ENCODE measurements around the gene ASCL2. TPM values are rescaled to one million over a fixed set of nuclear protein-coding genes. Genes with fewer than 3 reads are reported as not detected.

The ASCL2 gene
- total RNA-seq, 2 experiments from 2014 or later = not detected

DNA sequence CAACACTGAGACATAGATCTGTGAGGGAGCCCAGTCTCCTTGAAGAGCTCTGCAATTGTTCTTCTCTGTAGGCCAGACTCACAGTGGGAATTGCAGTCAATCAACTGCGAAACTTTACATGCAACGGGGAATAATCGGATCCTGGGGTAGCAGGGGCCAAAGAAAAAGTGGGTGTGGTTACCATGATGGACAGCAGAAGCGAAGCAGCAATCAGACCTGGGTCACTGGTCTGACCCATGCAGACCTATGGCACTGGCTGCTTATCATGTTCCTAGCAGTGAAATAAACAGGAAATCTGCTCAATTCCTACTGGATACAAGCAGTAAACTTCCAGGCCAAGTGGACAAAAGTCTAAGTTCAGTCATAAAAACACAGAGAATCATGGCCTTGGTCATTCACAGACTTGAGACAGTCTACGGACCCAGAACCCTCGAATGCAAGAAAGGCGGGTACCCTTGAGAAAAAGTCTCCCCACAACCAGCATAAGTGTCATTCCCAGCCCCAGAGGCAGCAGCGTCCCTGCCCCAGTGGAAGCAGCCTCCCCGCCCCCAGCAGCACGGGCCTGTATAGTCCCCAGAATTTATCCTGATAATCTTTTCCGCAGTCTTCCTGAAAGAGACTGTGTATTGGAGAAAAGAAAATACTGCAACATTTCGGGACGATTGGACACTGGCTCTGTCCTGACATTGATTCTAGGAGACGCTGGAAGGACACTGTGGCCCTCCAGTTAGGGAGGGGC, 34.6 kb downstream of the ASCL2 start:
- Histone ChIP-seq H3K27me3 (ENCODE audit: control insufficient read depth in 1 of 2, insufficient read depth in 2 of 2, low read length in 2 of 2) (no peaks in the 10 kb centered on the region), H3K4me1 (ENCODE audit: insufficient read depth, low read length) (no peaks in the 10 kb centered on the region), H3K4me3 (ENCODE audit: low read length) (no peak overlapping the region), H3K27ac (ENCODE audit: low read depth in 1 of 2, low read length in 2 of 2) (no peak overlapping the region), H3K36me3 (ENCODE audit: insufficient read depth, low read length) (no peaks in the 10 kb centered on the region), H3K9me3 (ENCODE audit: control insufficient read depth in 1 of 2, insufficient read depth in 1 of 2, low read length in 2 of 2) (peaks cover 3 to 4% of the 10 kb centered on the region in 2 experiments)
- Mint-ChIP-seq H3K4me3 (no peak overlapping the region), H3K27me3 (peaks cover 1% of the 10 kb centered on the region), H3K4me1 (ENCODE audit: low read depth) (no peaks in the 10 kb centered on the region), H3K9me3 (peaks cover under 1% of the 10 kb centered on the region), H3K27ac (no peak overlapping the region), H3K36me3 (ENCODE audit: low read depth) (no peaks in the 10 kb centered on the region)
- TF ChIP-seq, protein P1, sequence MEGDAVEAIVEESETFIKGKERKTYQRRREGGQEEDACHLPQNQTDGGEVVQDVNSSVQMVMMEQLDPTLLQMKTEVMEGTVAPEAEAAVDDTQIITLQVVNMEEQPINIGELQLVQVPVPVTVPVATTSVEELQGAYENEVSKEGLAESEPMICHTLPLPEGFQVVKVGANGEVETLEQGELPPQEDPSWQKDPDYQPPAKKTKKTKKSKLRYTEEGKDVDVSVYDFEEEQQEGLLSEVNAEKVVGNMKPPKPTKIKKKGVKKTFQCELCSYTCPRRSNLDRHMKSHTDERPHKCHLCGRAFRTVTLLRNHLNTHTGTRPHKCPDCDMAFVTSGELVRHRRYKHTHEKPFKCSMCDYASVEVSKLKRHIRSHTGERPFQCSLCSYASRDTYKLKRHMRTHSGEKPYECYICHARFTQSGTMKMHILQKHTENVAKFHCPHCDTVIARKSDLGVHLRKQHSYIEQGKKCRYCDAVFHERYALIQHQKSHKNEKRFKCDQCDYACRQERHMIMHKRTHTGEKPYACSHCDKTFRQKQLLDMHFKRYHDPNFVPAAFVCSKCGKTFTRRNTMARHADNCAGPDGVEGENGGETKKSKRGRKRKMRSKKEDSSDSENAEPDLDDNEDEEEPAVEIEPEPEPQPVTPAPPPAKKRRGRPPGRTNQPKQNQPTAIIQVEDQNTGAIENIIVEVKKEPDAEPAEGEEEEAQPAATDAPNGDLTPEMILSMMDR (IDR thresholded peaks at IDR 0.05) = no peak
- ChIA-PET POLR2A (no interaction called here), CTCF (no interaction called here)
- DNase-seq (no peak), ATAC-seq (ENCODE audit: poor library complexity) (no peak)
- intact Hi-C loops (cut with DNase I, micrococcal nuclease) = no loop called here

DNA sequence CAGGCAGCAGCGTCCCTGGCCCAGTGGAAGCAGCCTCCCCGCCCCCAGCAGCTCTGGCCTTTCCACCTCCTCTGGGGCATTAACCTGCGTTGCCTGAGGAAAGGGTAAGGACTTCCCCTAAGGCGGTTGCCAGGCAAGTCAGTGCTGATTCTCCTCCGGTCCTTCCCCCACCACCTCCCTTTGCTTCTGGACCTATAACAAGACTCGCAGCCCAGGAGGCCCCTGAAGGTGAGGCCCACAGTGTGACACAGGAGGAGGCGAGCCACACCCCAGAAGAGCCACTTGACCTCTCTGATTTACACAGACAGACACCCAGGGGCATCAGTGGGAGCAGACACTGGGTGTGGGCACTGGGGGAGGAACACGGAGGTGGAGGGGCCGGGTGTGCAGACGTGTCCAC, 35.4 kb downstream of the ASCL2 start:
- Mint-ChIP-seq H3K36me3 (ENCODE audit: low read depth) (no peaks in the 10 kb centered on the region), H3K4me3 (no peak overlapping the region), H3K27me3 (peaks cover 7% of the 10 kb centered on the region), H3K4me1 (ENCODE audit: low read depth) (no peaks in the 10 kb centered on the region), H3K9me3 (peaks cover 8% of the 10 kb centered on the region), H3K27ac (no peak overlapping the region)
- ATAC-seq (ENCODE audit: poor library complexity) (no peak), DNase-seq (no peak)
- TF ChIP-seq, protein P1 (IDR thresholded peaks at IDR 0.05) = no peak
- no peaks in the 10 kb centered on the region for H3K4me1 ChIP-seq (ENCODE audit: insufficient read depth, low read length)
- POLR2A ChIA-PET = no interaction called here
- H3K36me3 ChIP-seq (ENCODE audit: insufficient read depth, low read length) = no peaks in the 10 kb centered on the region
- CTCF ChIA-PET = no interaction called here
- no peak overlapping the region for H3K4me3 ChIP-seq (ENCODE audit: low read length)
- intact Hi-C loops (cut with DNase I, micrococcal nuclease) = no loop called here
- H3K27ac ChIP-seq (ENCODE audit: low read depth in 1 of 2, low read length in 2 of 2) = no peak overlapping the region
- peaks cover 4 to 11% of the 10 kb centered on the region in 2 experiments for H3K9me3 ChIP-seq (ENCODE audit: control insufficient read depth in 1 of 2, insufficient read depth in 1 of 2, low read length in 2 of 2)
- H3K27me3 ChIP-seq (ENCODE audit: control insufficient read depth in 1 of 2, insufficient read depth in 2 of 2, low read length in 2 of 2) = no peaks in the 10 kb centered on the region

DNA sequence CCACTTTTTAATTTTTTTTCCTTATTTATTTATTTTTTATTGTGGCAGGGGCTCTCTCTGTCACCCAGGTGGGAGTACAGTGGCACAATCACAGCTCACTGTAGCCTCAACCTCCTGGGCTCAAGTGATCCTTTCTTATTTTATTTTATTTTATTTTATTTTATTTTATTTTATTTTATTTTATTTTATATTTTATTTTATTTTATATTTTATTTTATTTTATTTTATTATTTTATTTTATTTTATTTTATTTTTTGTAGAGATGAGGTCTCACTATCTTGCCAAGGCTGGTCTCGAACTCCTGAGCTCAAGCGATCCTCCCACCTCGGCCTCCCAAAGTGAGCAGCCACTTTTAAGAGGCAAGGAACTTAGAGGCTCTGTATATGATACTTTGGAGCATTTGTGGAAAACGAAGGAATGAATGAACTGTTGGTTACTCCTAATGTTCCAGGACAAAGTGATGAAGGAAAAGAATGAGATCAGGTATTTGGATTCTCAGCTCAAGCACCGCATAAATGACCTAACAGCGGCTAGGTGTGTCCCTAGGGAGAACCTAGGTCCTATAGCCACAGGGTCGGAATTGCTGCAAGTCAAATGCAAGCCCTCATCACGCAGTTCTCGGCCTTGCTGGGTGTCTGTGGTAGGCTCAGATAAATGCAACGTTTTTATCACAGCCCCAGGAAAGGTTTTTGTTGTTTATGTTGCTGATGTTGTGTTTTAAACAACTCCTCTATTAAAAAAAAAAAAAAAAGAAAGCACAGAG, 36.5 kb downstream of the ASCL2 start:
- Histone ChIP-seq H3K4me1 (ENCODE audit: insufficient read depth, low read length) (no peaks in the 10 kb centered on the region), H3K27me3 (ENCODE audit: control insufficient read depth in 1 of 2, insufficient read depth in 2 of 2, low read length in 2 of 2) (no peaks in the 10 kb centered on the region), H3K4me3 (ENCODE audit: low read length) (no peak overlapping the region), H3K36me3 (ENCODE audit: insufficient read depth, low read length) (no peaks in the 10 kb centered on the region), H3K27ac (ENCODE audit: low read depth in 1 of 2, low read length in 2 of 2) (no peak overlapping the region), H3K9me3 (ENCODE audit: control insufficient read depth in 1 of 2, insufficient read depth in 1 of 2, low read length in 2 of 2) (peaks cover 8 to 18% of the 10 kb centered on the region in 2 experiments)
- Mint-ChIP-seq H3K4me1 (ENCODE audit: low read depth) (no peaks in the 10 kb centered on the region), H3K36me3 (ENCODE audit: low read depth) (no peaks in the 10 kb centered on the region), H3K4me3 (no peak overlapping the region), H3K27ac (no peak overlapping the region), H3K9me3 (peaks cover 13% of the 10 kb centered on the region), H3K27me3 (peaks cover 7% of the 10 kb centered on the region)
- ChIA-PET CTCF (interaction anchor here (1.2 kb wide), 1 partner anchor 8 kb away, joined by 3 read pairs; no protein-coding TSS in a partner anchor), POLR2A (no interaction called here)
- DNase-seq = no peak
- ATAC-seq (ENCODE audit: poor library complexity) = no peak
- intact Hi-C loops (cut with DNase I, micrococcal nuclease) = no loop called here
- TF ChIP-seq, protein P1 (IDR thresholded peaks at IDR 0.05) = no peak

Measured in CD4-positive, alpha-beta T cell (primary cell).